HG03066 (cell line): ENCODE results near the gene DLD.
"Not testable (repeated sequence)": the region's sequence is repeated elsewhere in the genome, so short reads cannot be mapped to it uniquely, and the experiment has no call there.

Experiments used
- ATAC-seq: cut with Tn5 transposase; IDR thresholded peaks from one replicate; pipeline ENCODE4 v1.9.1; 2021; ENCODE audit warnings: low read depth; ENCODE audit not compliant: unreplicated experiment

Gene DLD

DNA sequence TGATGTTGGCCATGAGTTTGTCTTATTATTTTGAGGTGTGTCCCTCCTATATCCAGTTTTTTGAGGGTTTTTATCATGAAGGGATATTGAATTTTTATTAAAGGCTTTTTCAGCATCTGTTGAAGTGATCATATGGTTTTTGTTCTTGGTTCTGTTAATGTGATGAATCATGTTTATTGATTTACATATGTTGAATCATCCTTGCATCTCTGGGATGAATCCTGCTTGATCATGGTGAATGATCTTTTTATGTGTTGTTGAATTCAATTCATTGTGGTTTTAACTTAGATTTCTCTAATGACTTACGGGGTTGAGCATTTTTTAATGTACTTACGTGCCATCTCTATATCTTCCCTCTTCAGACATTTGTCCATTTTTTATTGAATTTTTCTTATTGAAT, 22.9 kb downstream of the DLD start:
- ATAC-seq: no peak

GRCh38 chr7:107914831-107915230, 23.8 kb downstream of the DLD start:
- no peak for ATAC-seq

GRCh38 chr7:107915541-107915940, 24.6 kb downstream of the DLD start:
- no peak for ATAC-seq

GRCh38 chr7:107917763-107918651, 27.0 kb downstream of the DLD start:
- ATAC-seq: peak; percentile 91

DNA sequence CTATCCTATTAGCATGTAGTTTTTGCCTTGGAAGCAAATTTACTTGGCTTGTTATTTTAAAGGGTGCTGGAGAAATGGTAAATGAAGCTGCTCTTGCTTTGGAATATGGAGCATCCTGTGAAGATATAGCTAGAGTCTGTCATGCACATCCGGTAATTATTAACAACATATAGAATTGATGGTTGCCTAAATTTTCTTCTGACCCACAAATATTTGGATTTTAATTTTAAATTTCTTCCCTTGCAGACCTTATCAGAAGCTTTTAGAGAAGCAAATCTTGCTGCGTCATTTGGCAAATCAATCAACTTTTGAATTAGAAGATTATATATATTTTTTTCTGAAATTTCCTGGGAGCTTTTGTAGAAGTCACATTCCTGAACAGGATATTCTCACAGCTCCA, 28.0 kb downstream of the DLD start:
- no peak for ATAC-seq

DNA sequence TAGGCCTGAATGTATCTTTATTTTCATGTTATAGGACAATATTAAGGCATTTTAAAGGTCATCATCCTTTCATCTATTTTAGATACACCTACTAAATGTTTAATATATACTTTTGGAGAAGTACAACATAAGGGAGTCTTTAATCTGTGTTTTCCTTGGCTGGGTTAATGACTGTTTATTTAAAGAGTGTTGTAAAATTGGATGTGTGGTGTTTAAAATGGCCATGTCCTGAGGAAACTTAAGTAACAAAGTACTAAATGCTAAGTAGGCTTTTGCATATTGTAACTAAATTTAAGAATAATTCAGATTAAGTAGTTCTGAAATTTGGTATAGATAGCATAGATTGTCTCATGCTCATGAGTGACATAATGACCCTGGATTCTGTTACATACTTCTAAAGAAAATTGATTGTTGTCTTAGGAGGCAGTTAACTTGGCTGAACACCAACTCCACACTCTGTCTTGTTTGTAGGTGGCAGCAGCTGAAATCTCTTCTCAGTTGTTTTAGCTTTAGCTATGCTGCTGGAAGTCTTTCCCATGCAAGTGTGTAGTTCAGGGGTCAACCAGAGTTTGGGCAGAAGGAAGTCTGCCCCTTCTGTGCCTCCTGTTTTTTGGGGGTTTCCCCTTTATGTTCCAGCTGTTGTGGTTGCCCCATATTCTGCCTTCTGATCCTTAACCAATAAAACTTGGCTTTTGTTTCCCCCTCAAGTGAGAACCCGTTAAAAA, 29.2 kb downstream of the DLD start:
- no peak for ATAC-seq

DNA sequence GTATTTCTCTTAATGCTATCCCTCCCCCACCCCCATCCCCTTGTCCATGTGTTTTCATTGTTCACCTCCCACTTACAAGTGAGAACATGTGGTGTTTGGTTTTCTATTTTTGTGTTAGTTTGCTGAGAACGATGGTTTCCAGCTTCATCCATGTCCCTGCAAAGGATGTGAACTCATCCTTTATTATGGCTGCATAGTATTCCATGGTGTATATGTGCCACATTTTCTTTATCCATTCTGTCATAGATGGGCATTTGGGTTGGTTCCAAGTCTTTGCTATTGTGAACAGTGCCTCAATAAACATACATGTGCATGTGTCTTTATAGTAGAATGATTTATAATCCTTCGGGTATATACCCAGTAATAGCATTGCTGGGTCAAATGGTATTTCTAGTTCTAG, 30.8 kb downstream of the DLD start:
- ATAC-seq: not testable (repeated sequence)

- ATAC-seq: no peak
Measured at GRCh38 chr7:107922886-107923285, 31.9 kb downstream of the DLD start.

- peak; percentile 93 for ATAC-seq
Measured at GRCh38 chr7:107924841-107925504, 34.0 kb downstream of the DLD start.

- no peak for ATAC-seq
Measured at GRCh38 chr7:107926481-107926880, 35.5 kb downstream of the DLD start.

- no peak for ATAC-seq
Measured at GRCh38 chr7:107931740-107932515, 40.9 kb downstream of the DLD start.

DNA sequence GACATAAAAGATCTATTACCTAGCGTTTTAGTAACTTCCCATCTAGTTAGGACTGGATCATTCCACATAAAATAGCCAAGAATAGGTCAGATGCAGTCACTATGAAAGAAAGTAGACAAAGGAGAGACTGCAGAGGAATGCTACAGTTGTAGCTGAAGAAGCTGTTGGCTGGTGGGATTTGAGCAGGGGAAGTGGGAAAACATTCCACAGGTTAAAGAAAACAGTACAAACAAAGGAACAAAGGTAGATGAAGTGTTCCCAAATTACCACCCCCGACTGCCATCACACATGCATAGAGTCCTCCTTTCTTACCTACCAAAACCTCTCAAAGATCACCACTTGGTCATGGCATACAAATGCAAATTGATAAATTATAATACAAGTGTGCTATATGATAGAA, 41.8 kb downstream of the DLD start:
- no peak for ATAC-seq

DNA sequence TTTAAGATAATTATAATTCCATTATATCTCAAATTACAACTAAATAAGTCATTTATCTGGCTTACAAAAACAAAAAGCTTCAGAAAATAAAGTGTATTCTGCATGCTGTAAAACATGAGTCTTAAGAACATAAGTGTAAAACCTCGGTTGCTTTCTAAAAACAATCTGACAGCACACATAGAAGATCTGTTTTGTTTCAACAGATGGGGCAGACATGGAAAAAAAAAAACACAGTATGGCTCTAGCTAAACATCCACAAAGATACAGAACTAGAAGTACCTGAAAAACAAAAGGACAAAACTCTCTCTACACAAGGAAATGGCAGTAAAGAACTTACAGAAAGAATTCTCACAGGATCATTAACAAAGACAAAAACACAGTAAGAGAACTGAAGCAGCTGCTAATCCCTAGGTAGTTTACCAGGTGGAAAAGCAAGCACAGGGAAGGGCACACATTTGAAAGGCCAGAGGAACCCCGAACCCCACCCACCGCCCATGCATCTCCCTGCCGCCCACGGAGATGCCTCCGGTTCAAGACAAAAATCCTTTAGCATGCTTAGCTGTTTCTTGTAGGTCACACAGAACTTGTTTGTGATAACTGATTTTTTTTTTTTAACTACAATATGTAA, 42.5 kb downstream of the DLD start:
- no peak for ATAC-seq

DNA sequence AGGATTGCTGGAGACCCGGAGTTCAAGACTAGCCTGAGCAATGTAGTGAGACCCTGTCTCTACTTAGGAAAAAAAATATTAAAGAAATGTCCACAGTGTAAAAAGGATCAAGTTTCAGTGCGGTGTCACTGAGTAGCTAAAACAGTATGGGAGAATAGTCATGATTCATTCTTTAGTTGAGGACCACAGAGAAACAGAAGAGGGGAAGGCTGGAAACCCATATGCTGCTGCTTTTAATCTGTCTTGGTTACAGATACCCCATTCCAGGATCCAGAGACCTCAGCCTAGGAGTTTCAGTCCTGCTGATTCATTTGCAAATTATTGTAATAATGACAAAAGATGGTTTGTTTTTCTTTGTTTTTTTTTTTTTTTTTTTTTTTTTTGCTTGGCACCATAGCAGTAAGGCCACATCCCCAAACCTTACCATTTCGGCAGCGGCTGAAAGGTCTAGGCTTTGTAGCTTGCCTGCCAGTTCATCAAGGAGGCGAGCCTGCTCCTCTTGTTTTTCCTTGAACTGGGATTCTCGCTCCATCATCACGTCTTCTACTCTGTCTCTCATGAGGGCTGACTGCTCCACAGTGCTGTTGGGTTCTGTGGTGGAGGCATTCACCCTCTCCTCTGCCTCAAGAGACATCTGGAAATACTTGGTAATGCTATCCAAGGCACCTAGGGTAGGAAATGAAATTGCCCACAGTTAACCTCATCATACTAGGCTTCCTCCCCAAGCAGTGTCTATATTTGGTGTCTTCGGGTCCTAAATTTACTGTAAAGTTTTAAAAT, 44.2 kb downstream of the DLD start:
- ATAC-seq: no peak

GRCh38 chr7:107936312-107936711, 45.3 kb downstream of the DLD start:
- no peak for ATAC-seq

DNA sequence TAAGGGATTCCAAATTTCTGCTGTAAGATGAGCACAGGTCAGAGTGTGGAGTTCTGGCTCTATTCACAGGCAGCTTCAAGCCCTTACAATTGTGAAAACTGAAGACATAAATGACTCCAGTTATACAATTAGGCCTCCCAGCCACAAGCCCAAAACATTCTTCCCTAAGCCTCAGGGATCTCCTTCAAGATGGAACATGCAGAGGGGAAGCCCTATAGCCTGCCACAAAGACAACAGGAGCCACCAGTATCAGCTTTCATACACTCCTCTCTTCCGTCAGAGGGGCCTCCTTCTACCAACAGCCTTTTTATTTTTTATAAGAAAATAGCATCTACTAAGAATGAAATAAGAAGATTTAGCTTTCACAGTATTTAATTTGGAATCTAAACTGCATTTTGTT, 46.5 kb downstream of the DLD start:
- no peak for ATAC-seq

DNA sequence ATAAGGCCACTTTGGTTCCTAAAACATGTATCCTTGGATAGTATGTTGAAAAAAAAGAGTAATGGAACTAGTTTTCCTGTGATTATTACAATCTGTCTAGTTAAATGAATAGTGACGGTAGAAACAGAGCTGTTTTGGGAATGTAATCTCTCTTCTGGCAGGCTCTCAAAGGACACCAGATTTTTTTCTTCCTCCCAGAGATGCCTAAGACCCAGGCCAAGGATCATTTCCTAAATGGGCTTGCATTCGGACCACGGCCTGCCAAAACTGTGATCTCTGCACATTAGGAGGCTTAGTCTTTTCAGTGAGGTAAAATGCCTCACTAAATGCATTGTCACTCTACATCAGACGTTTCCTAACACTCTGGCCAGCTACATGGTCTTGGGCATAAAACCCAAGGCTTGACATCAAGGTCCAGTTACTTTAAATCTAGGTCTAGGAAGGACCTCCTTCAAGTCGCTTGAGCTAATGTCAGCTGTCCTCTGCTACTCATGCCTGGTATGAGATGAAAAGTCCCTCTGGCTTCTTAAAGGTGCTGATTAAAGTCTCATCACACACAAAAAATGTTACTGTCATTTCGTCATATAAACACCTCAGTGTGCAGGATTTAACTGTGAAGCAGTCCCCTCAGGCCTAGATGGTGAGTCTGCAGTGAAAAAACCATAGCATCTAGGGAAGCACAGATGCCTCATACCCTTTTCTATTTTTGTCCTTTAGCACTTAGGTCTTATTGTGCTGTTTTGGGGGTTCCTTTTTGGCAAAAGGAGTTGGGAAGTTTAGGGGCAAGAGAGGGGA, 47.7 kb downstream of the DLD start:
- no peak for ATAC-seq

DNA sequence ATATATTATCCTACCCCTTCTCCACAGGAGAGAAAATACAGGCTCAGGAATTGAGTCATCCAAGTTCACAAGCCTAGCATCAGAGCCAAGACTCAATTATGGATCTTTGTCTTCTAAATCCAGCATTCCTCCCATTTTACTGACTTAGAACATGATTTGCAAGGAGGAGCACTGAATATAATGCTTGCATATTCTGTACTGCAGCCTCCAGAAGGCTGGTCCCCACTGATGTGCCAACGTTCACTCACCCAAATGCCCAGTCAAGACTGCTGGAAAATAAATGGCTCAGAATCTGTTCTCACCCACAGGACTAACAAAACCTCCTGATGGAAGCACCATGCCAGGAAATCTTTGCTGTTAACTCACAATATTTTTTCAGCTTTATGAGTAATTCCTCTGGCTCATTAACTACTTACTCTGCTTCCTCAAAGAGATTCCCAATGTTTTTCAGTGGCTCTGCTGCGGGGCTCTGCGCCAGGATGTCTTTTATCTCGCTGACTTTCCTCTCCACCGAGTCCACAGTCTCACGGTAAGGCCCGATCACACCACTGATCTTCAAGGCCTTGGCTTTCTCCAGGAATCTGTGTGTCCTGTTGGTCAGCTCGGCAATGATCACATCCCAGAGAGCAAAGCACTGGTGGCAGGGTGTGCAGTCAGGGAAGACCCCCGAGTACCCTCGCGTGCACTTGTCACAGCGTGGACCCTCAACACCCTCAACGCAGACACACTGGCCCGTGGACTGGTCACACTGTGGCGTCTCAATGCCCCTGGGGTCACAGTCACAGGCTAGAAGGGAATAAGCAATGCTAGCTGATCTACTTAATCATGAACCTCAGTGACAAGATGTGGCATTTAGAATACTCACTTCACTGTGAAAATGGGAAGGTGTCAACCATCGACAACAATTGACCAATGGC, 48.8 kb downstream of the DLD start:
- no peak for ATAC-seq
